Upper lobe of right lung (tissue), 1 donor: ENCODE measurements around the gene EPHA3. TPM values are rescaled to one million over a fixed set of nuclear protein-coding genes. Genes with fewer than 3 reads are reported as not detected.

Source experiments
- ATAC-seq: fragments of 200-7000 bp; cut with Tn5 transposase; one replicate; pipeline ENCODE4 v1.9.1; 2020; ENCODE audit warnings: mild to moderate bottlenecking, moderate library complexity
- DNase-seq: peaks from one replicate; pipeline ENCODE4 v3.0.0-alpha.2; 2020
- H3K27ac ChIP-seq: fragments of 200-600 bp; one replicate; pipeline ENCODE4 v1.8.0; 2022
- H3K27me3 ChIP-seq: fragments of 200-600 bp; one replicate; pipeline ENCODE4 v1.8.0; 2022; ENCODE audit warnings: mild to moderate bottlenecking
- H3K36me3 ChIP-seq: fragments of 200-600 bp; one replicate; pipeline ENCODE4 v1.8.0; 2022
- H3K4me1 ChIP-seq: fragments of 200-600 bp; one replicate; pipeline ENCODE4 v1.8.0; 2022
- H3K4me3 ChIP-seq: fragments of 200-600 bp; one replicate; pipeline ENCODE4 v1.8.0; 2022; ENCODE audit warnings: mild to moderate bottlenecking
- H3K9me3 ChIP-seq: fragments of 200-600 bp; one replicate; pipeline ENCODE4 v1.8.0; 2022
- intact Hi-C: fragments of 100-400 bp; cut with DNase I; formaldehyde crosslinking; loops from one replicate; pipeline ENCODE4 v1.11.0; 2022
- total RNA-seq: library from RNA; stranded (reverse); fragmentation: NEBNext Ultra II Directional; extraction: Animal tissue kit (Norgen Biotek cat#: 25700); gene quantifications from one replicate; pipeline ENCODE4 v1.2.1, GENCODE V29; 2021
- TF ChIP-seq, protein P1 (sequence below): fragments of 200-600 bp; IDR thresholded peaks from one replicate; pipeline ENCODE4 v1.8.0; 2022; ENCODE audit warnings: antibody characterized with exemption
- donor health status: DM: no; HTN: yes; CAD: no; lungs with severe emphysema.

EPHA3 gene
- total RNA-seq, 1 donor from 2014 or later: 5.1 TPM

DNA sequence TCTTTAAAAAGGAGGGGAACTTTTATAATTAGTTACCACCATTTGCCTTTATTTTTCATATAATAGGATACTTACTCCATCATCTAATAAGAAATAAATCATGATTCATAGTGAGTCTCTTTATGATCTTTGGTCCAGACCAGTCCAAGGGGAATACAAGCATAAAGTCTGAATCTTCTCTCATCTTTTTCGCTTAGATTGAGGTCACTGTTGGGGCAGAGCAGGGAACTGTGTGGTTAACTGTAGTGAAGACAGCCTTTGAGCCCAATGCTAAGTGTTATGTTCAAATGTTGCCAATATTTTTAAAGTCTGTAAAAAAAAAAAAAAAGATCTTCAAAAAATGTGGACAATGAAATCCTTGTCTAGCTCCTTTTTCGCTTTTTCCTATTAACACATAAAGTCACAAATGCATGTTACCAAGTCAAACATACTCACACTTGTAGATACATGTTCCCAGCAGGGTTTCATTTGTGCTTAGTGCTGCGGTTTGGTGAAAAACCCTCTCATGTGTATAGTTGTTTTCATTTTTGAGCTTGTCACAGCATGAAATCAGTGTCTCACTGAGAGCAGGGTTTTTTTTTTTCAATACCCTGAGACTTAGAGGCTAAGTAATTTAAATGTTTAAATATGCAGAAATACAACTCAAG is 72.1 kb downstream of the EPHA3 start:
- Histone ChIP-seq H3K27ac (no peak overlapping the region), H3K9me3 (no peaks in the 10 kb centered on the region), H3K4me3 (no peak overlapping the region), H3K27me3 (no peaks in the 10 kb centered on the region), H3K36me3 (no peaks in the 10 kb centered on the region), H3K4me1 (no peaks in the 10 kb centered on the region)
- DNase-seq: no peak
- no peak for ATAC-seq
- intact Hi-C loops: no loop called here
- TF ChIP-seq, protein P1, sequence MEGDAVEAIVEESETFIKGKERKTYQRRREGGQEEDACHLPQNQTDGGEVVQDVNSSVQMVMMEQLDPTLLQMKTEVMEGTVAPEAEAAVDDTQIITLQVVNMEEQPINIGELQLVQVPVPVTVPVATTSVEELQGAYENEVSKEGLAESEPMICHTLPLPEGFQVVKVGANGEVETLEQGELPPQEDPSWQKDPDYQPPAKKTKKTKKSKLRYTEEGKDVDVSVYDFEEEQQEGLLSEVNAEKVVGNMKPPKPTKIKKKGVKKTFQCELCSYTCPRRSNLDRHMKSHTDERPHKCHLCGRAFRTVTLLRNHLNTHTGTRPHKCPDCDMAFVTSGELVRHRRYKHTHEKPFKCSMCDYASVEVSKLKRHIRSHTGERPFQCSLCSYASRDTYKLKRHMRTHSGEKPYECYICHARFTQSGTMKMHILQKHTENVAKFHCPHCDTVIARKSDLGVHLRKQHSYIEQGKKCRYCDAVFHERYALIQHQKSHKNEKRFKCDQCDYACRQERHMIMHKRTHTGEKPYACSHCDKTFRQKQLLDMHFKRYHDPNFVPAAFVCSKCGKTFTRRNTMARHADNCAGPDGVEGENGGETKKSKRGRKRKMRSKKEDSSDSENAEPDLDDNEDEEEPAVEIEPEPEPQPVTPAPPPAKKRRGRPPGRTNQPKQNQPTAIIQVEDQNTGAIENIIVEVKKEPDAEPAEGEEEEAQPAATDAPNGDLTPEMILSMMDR: no peak

DNA sequence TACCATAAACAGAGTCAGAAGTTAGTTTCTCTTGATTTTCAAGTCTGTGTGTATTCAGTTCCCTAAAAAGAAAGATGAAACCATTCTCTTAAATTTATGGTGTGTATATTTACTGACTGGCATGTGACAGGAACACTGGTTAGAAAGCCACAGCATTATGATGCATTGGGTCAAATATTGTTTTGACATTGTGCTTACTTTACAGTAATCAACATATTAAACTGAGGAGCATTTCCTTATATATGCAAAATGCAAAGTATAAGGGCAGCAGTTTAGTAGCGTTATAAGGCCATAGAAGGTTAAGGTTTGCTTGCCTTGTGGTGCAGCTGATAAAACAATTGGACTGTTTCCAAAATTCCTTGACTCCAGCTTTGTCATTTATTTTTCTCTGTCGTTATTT is 72.9 kb downstream of the EPHA3 start:
- ATAC-seq: no peak
- no peak for DNase-seq
- H3K36me3 ChIP-seq: no peaks in the 10 kb centered on the region

DNA sequence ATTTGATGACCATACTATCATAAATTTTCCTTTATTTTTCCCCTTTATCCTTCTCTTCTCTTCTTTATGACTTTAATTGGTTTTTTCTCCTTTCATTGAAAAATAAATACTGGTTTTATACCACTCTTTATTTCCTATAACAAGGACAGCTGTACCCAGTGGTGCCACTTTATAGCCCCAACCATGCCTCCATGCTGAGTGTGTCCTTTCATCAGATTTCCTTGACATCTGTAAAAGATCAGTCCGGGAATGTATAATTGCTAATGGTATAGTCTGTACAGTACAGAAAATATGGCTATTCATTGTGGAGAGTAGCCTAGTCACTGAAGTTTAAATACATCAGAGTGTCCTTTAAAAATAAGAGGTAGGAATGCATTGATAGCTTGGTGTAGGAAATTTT is 74.6 kb downstream of the EPHA3 start:
- no peak for DNase-seq
- Histone ChIP-seq H3K27ac (no peak overlapping the region), H3K27me3 (no peaks in the 10 kb centered on the region), H3K36me3 (no peaks in the 10 kb centered on the region), H3K4me3 (no peak overlapping the region), H3K4me1 (no peaks in the 10 kb centered on the region), H3K9me3 (no peaks in the 10 kb centered on the region)
- no peak for ATAC-seq
- TF ChIP-seq, protein P1: no peak
- intact Hi-C loops: no loop called here

More for the DNA sequence above, 72.9 kb downstream of the EPHA3 start:
- Histone ChIP-seq H3K27me3 (no peaks in the 10 kb centered on the region), H3K4me1 (no peaks in the 10 kb centered on the region), H3K9me3 (no peaks in the 10 kb centered on the region), H3K27ac (no peak overlapping the region), H3K4me3 (no peak overlapping the region)
- TF ChIP-seq, protein P1: no peak
- intact Hi-C loops: no loop called here

DNA sequence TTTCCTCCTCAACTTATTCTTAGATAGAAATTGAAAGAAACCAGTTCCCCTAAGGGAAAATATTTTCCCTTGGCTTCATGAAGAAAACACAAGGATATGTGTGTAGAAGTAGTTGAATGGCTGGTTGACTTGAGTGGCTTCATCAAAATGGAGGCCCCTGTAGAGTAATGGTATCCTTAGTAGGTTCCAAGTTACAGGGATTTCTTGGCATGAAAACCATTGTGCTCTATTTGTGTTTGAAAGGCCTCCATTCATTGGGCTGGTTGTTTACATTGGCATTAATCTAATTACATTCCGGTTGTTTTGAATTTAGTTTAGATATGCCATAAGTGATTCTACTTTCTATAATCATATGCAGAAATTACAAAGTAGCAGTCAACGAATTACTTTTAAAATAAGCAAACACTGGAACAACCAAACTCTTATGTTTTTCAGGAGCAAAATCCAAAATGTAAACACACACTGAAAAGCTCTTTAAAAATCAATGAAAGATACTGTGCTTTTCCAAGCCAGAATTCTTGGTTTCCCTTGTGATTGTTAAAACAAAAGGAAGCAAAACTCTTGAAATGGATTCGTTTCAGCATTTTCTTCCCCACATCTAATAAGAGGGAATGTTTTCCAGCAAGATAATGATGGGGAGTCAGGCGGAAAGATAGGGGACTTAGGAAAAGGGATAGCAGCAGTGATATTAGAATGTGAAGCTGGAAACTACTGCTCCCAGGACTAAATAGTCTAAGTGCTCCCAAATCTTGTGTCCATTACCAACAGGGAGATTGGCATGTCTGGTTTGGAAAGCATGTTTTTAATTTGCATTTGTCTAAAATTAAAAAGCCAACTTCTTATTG is 77.0 kb downstream of the EPHA3 start:
- Histone ChIP-seq H3K9me3 (no peaks in the 10 kb centered on the region), H3K4me3 (no peak overlapping the region), H3K36me3 (no peaks in the 10 kb centered on the region), H3K4me1 (no peaks in the 10 kb centered on the region), H3K27ac (no peak overlapping the region), H3K27me3 (no peaks in the 10 kb centered on the region)
- intact Hi-C loops: no loop called here
- DNase-seq (no peak), ATAC-seq (no peak)
- TF ChIP-seq, protein P1: no peak

DNA sequence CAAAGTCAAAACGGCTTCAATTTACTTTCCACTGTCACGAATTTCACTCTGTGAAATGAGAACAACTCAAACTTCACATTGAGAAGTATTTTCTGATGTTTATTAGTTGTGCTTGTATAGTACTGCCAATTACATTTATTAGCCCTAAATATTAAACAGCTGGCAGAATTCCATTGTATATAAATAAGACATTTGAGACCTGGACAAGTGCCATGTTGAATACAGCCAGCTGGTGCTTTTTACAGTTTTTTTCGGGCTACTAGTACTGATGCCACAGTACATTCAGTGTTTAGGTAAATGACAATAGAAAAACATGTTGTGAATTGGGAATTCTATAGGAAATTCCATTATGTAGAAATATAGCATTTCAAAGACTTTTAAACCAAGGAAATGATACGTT is 79.0 kb downstream of the EPHA3 start:
- intact Hi-C loops: no loop called here

More for the DNA sequence above, 79.0 kb downstream of the EPHA3 start:
- no peaks in the 10 kb centered on the region for H3K36me3 ChIP-seq
- no peaks in the 10 kb centered on the region for H3K9me3 ChIP-seq
- TF ChIP-seq, protein P1: no peak
- no peaks in the 10 kb centered on the region for H3K4me1 ChIP-seq
- H3K27ac ChIP-seq: no peak overlapping the region
- no peak for ATAC-seq
- no peak overlapping the region for H3K4me3 ChIP-seq
- H3K27me3 ChIP-seq: no peaks in the 10 kb centered on the region
- no peak for DNase-seq
